ENCODE measurements around the gene EEFSEC. TPM values are rescaled to one million over a fixed set of nuclear protein-coding genes. Genes with fewer than 3 reads are reported as not detected.

EEFSEC gene
- total RNA-seq, 1 donor from 2014 or later: 7.1 TPM

- no peaks in the 10 kb centered on the region for H3K9me3 Mint-ChIP-seq (ENCODE audit: unreplicated experiment)
- H3K27ac Mint-ChIP-seq (ENCODE audit: unreplicated experiment): no peak overlapping the region
- DNase-seq (ENCODE audit: low spot score): no peak
- no peak overlapping the region for H3K4me3 Mint-ChIP-seq (ENCODE audit: unreplicated experiment)
- TF ChIP-seq CTCF (IDR thresholded peaks at IDR 0.05; ENCODE audit: unreplicated experiment): no peak
- H3K27me3 Mint-ChIP-seq (ENCODE audit: unreplicated experiment): no peaks in the 10 kb centered on the region
- H3K4me1 Mint-ChIP-seq (ENCODE audit: unreplicated experiment): peaks cover 10% of the 10 kb centered on the region
- H3K36me3 Mint-ChIP-seq (ENCODE audit: low read depth, unreplicated experiment): no peaks in the 10 kb centered on the region
Measured at GRCh38 chr3:128238184-128238489, 84.9 kb downstream of the EEFSEC start.

- H3K9me3 Mint-ChIP-seq (ENCODE audit: unreplicated experiment): no peaks in the 10 kb centered on the region
- DNase-seq (ENCODE audit: low spot score): no peak
- peaks cover 10% of the 10 kb centered on the region for H3K4me1 Mint-ChIP-seq (ENCODE audit: unreplicated experiment)
- no peak overlapping the region for H3K4me3 Mint-ChIP-seq (ENCODE audit: unreplicated experiment)
- TF ChIP-seq CTCF (IDR thresholded peaks at IDR 0.05; ENCODE audit: unreplicated experiment): no peak
- no peak overlapping the region for H3K27ac Mint-ChIP-seq (ENCODE audit: unreplicated experiment)
- H3K36me3 Mint-ChIP-seq (ENCODE audit: low read depth, unreplicated experiment): no peaks in the 10 kb centered on the region
- H3K27me3 Mint-ChIP-seq (ENCODE audit: unreplicated experiment): peaks cover 2% of the 10 kb centered on the region
Measured at GRCh38 chr3:128239304-128239703, 86.0 kb downstream of the EEFSEC start.

- Mint-ChIP-seq H3K27ac (ENCODE audit: unreplicated experiment) (no peak overlapping the region), H3K4me3 (ENCODE audit: unreplicated experiment) (no peak overlapping the region), H3K4me1 (ENCODE audit: unreplicated experiment) (peaks cover 10% of the 10 kb centered on the region), H3K27me3 (ENCODE audit: unreplicated experiment) (peaks cover 3% of the 10 kb centered on the region), H3K9me3 (ENCODE audit: unreplicated experiment) (no peaks in the 10 kb centered on the region), H3K36me3 (ENCODE audit: low read depth, unreplicated experiment) (no peaks in the 10 kb centered on the region)
- no peak for TF ChIP-seq CTCF (IDR thresholded peaks at IDR 0.05; ENCODE audit: unreplicated experiment)
- DNase-seq (ENCODE audit: low spot score): no peak
Measured at GRCh38 chr3:128240232-128240631, 87.0 kb downstream of the EEFSEC start.

- Mint-ChIP-seq H3K4me1 (ENCODE audit: unreplicated experiment) (peaks cover 10% of the 10 kb centered on the region), H3K4me3 (ENCODE audit: unreplicated experiment) (no peak overlapping the region), H3K27ac (ENCODE audit: unreplicated experiment) (no peak overlapping the region), H3K36me3 (ENCODE audit: low read depth, unreplicated experiment) (no peaks in the 10 kb centered on the region), H3K9me3 (ENCODE audit: unreplicated experiment) (no peaks in the 10 kb centered on the region), H3K27me3 (ENCODE audit: unreplicated experiment) (peaks cover 3% of the 10 kb centered on the region)
- DNase-seq (ENCODE audit: low spot score): no peak
- no peak for TF ChIP-seq CTCF (IDR thresholded peaks at IDR 0.05; ENCODE audit: unreplicated experiment)
Measured at GRCh38 chr3:128241741-128242140, 88.5 kb downstream of the EEFSEC start.

GRCh38 chr3:128242818-128243601 is 89.7 kb downstream of the EEFSEC start:
- Mint-ChIP-seq H3K4me3 (ENCODE audit: unreplicated experiment) (no peak overlapping the region), H3K27me3 (ENCODE audit: unreplicated experiment) (peaks cover 4% of the 10 kb centered on the region), H3K27ac (ENCODE audit: unreplicated experiment) (no peak overlapping the region), H3K36me3 (ENCODE audit: low read depth, unreplicated experiment) (no peaks in the 10 kb centered on the region), H3K9me3 (ENCODE audit: unreplicated experiment) (no peaks in the 10 kb centered on the region), H3K4me1 (ENCODE audit: unreplicated experiment) (peaks cover 12% of the 10 kb centered on the region)
- TF ChIP-seq CTCF (IDR thresholded peaks at IDR 0.05; ENCODE audit: unreplicated experiment): no peak
- DNase-seq (ENCODE audit: low spot score): no peak
